Measurements from ENCODE around the gene ZNF184. TPM values are rescaled to one million over a fixed set of nuclear protein-coding genes. Genes with fewer than 3 reads are reported as not detected.

Gene ZNF184
- total and polyA plus RNA-seq, 10 of the 15 experiments (the other 5 are each of a cell fraction or from before 2014, with no cell fraction given) = 4.1 to 15.1 (median 8.3) TPM

DNA sequence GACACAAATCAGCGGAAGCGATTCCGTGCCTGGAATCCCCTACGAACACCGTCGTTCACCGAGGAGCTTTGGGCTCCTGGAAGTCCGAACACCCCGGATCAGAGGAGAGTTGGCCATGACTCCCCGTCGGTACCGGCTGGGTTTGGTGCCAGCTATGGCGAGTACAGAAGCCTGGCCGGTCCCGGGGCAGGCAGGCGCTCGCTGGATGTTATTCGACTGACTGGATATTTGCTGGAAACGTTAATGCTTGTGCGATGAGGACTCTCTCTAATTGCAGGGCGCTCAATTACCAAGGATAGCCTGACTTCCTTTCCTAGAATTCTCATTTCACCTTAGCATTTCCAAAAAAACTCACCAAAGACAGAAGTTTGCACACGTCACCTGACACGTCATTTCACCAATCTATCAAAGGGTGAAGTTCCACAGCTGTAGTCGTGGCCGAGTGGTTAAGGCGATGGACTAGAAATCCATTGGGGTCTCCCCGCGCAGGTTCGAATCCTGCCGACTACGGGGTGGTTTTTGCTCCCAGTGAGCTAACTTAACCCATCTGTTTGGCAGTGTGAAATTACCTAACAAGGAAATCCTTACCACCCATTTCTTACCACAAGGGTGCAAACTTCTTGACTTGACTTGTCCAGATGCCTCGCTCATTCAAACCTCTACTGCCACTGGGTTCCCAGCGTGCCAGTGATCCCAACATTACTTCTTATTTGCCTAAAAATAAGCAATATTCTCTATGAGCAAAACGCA lies 22.7 kb upstream of the ZNF184 start (continued):
- no peak for TF ChIP-seq STAT3 (IDR thresholded peaks at IDR 0.05; ENCODE audit: low read depth, low read length)
- TF ChIP-seq, protein P1, sequence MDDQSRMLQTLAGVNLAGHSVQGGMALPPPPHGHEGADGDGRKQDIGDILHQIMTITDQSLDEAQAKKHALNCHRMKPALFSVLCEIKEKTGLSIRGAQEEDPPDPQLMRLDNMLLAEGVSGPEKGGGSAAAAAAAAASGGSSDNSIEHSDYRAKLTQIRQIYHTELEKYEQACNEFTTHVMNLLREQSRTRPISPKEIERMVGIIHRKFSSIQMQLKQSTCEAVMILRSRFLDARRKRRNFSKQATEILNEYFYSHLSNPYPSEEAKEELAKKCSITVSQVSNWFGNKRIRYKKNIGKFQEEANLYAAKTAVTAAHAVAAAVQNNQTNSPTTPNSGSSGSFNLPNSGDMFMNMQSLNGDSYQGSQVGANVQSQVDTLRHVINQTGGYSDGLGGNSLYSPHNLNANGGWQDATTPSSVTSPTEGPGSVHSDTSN (IDR thresholded peaks at IDR 0.05; ENCODE audit: insufficient replicate concordance, low read depth, low read length) = peak; percentile 73
- TF ChIP-seq CBFB (IDR thresholded peaks at IDR 0.05; ENCODE audit: low read depth) = peak; percentile 60; the same call in 1 of the 2 replicates
- no peak for TF ChIP-seq MEF2B (IDR thresholded peaks at IDR 0.05; ENCODE audit: partially characterized antibody, poor library complexity, severe bottlenecking)
- no peak for TF ChIP-seq SMAD5 (IDR thresholded peaks at IDR 0.05; ENCODE audit: low read depth)
- TF ChIP-seq TCF3 (IDR thresholded peaks at IDR 0.05; ENCODE audit: borderline replicate concordance, insufficient read depth, low read depth, low read length) = 0 out of 2 replicates have a peak, but pooled peaks have one; percentile 53
- peak; percentile 61 for TF ChIP-seq RELA (IDR thresholded peaks at IDR 0.05; ENCODE audit: borderline replicate concordance, partially characterized antibody)
- no peak for TF ChIP-seq BRCA1 (IDR thresholded peaks at IDR 0.05; ENCODE audit: low read depth, low read length)
- TF ChIP-seq SMAD1 (IDR thresholded peaks at IDR 0.05; ENCODE audit: low read depth, partially characterized antibody) = no peak
- no peak for TF ChIP-seq HDGF (IDR thresholded peaks at IDR 0.05)
- TF ChIP-seq TCF7 (IDR thresholded peaks at IDR 0.05; ENCODE audit: borderline replicate concordance) = peak; percentile 51; the same call in 1 of the 2 replicates
- no peak for TF ChIP-seq KLF5 (IDR thresholded peaks at IDR 0.05; ENCODE audit: partially characterized antibody)
- TF ChIP-seq STAT1 (conservative IDR thresholded peaks at IDR 0.05) = no peak
- no peak for TF ChIP-seq DPF2 (IDR thresholded peaks at IDR 0.05)
- TF ChIP-seq MYB (IDR thresholded peaks at IDR 0.05; ENCODE audit: borderline replicate concordance, low read depth, low read length) = no peak
- TF ChIP-seq WRNIP1 (IDR thresholded peaks at IDR 0.05; ENCODE audit: borderline replicate concordance, low read depth, low read length) = no peak
- peak; percentile 84 for TF ChIP-seq SREBF2 (IDR thresholded peaks at IDR 0.05; ENCODE audit: low read length)
- TF ChIP-seq IRF4 (IDR thresholded peaks at IDR 0.05; ENCODE audit: low read depth, low read length) = peak; percentile 61; the same call in 1 of the 2 replicates
- no peak for TF ChIP-seq CHD4 (IDR thresholded peaks at IDR 0.05)
- TF ChIP-seq TBL1XR1 (IDR thresholded peaks at IDR 0.05; ENCODE audit: low read depth, low read length) = no peak
- no peak for TF ChIP-seq ETV6 (conservative IDR thresholded peaks at IDR 0.05 in 1 of 2, IDR thresholded peaks at IDR 0.05 in 1 of 2; ENCODE audit: borderline replicate concordance in 1 of 2, low read depth in 1 of 2)
- no peak for TF ChIP-seq SIN3A (IDR thresholded peaks at IDR 0.05; ENCODE audit: low read depth, low read length)
- peak; percentile 44 to 55; a peak in 2 of 4 replicates for TF ChIP-seq IKZF2 (IDR thresholded peaks at IDR 0.05)
- TF ChIP-seq ZNF384 (IDR thresholded peaks at IDR 0.05; ENCODE audit: borderline replicate concordance, low read depth, low read length) = no peak
- TF ChIP-seq PML (IDR thresholded peaks at IDR 0.05; ENCODE audit: low read length) = 0 out of 2 replicates have a peak, but pooled peaks have one; percentile 48
- TF ChIP-seq, protein P2, sequence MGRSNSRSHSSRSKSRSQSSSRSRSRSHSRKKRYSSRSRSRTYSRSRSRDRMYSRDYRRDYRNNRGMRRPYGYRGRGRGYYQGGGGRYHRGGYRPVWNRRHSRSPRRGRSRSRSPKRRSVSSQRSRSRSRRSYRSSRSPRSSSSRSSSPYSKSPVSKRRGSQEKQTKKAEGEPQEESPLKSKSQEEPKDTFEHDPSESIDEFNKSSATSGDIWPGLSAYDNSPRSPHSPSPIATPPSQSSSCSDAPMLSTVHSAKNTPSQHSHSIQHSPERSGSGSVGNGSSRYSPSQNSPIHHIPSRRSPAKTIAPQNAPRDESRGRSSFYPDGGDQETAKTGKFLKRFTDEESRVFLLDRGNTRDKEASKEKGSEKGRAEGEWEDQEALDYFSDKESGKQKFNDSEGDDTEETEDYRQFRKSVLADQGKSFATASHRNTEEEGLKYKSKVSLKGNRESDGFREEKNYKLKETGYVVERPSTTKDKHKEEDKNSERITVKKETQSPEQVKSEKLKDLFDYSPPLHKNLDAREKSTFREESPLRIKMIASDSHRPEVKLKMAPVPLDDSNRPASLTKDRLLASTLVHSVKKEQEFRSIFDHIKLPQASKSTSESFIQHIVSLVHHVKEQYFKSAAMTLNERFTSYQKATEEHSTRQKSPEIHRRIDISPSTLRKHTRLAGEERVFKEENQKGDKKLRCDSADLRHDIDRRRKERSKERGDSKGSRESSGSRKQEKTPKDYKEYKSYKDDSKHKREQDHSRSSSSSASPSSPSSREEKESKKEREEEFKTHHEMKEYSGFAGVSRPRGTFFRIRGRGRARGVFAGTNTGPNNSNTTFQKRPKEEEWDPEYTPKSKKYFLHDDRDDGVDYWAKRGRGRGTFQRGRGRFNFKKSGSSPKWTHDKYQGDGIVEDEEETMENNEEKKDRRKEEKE (IDR thresholded peaks at IDR 0.05) = no peak
- TF ChIP-seq TARDBP (IDR thresholded peaks at IDR 0.05; ENCODE audit: borderline replicate concordance) = peak; percentile 91; the same call in 1 of the 2 replicates
- TF ChIP-seq ZBED1 (IDR thresholded peaks at IDR 0.05; ENCODE audit: borderline replicate concordance) = peak; percentile 43; the same call in 1 of the 2 replicates

Data from GM12878 (cell line).